Measurements from ENCODE around the gene ATOH8.
"Not testable (repeated sequence)": the region's sequence is repeated elsewhere in the genome, so short reads cannot be mapped to it uniquely, and the experiment has no call there.

ATOH8 gene

GRCh38 chr2:85828725-85829124 lies 74.9 kb downstream of the ATOH8 start:
- no peak for DNase-seq (ENCODE audit: low read depth)

DNA sequence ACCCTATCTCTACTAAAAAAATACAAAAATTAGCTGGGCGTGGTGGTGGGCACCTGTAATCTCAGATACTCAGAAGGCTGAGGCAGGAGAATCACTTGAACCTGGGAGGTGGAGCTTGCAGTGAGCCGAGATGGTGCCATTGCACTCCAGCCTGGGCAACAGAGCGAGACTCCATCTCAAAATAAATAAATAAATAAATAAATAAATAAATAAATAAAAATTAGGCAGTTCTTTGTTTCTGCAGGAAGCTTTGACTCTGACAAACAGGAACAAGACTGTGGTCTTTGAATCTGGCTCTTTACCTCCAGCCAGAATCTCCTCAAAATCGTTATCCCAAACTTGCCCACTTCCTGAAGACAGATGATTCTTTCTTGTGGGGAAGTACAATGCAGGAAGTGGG lies 75.6 kb downstream of the ATOH8 start:
- not testable (repeated sequence) for DNase-seq (ENCODE audit: low read depth)

DNA sequence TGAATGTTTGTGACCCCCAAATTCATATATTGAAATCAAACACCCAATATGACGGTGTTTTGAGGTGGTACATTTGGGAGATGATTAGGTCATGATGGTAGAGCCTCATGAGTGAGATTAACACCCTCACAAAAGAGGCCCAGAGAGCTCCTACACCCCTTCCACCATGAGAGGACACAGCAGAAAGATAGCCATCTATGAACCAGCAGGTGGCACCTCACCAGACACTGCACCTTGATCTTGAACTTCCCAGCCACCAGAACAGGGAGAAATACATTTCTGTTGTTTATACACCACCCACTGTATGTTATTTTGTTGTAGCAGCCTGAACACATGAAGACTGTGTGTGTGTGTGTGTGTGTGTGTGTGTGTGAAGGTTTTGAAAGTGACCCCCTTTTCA lies 76.9 kb downstream of the ATOH8 start:
- DNase-seq (ENCODE audit: low read depth), result no peak

DNA sequence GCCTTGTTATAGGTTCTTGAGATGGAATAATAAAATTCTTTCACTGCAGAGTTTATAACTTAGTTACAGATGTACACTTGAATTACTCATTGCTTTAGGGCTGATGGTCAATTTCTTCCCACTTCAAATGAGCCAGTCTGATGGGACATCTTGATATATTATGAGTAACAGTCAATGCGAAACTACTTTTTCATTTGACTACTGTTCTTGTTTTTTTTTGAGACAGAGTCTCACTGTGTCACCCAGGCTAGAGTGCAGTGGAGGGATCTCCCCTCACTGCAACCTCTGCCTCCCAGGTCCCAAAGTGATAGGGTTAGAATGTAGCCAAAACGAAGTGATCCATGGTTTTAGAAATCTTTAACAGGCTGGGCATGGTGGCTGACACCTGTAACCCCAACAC lies 77.9 kb downstream of the ATOH8 start:
- DNase-seq (ENCODE audit: low read depth), result no peak

DNA sequence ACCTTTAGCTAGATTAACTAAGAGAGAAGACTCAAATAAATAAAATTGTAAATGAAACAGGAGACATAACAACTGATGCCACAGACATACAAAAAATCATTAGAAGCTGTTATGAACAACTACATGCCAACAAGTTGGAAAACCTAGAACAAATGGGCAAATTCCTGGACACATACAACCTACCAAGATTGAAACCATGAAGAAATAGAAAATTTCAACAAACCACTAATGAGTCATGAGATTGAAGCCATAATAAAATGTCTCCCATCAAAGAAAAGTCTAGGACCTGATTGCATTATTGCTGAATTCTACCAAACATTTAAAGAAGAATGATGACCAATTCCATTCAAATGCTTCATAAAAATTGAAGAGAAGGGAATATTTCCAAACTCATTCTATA lies 80.7 kb downstream of the ATOH8 start:
- DNase-seq (ENCODE audit: low read depth), result no peak
